ENCODE data around the gene GABRG3.

DNA sequence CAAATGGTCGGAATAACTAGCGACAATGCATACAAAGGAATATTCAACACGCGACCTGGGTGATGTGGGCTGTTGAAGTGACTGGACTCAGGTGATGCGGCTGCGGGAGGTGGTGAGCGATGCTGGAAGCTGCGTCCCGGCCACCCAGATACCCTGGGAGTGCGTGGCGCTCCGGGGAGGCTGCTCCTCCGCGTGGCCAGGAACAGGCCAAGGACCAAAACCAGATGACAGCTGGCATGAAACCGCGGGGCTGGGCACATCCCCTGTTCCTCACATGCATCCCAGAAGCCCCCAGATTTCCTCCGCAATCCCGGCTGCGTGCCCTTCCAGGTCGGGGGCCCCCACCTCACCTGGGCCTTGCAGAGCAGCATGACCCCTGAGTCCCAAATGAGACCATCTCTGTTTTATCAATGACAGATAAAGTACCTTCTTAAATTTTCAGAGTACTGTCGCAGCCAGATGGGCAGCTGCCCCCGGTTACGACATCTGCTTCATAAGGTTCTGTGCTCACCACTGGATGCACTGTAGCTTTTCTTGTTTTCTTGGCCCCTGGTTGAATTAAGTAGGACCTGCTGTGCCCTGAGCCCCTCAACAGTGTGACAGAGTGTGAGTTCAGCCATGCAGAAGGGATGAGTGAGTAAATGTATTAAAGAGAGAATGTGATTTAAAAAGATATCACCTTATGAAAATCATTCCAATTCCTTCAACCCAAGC, 278.2 kb downstream of the GABRG3 start:
- TF ChIP-seq, protein P1, sequence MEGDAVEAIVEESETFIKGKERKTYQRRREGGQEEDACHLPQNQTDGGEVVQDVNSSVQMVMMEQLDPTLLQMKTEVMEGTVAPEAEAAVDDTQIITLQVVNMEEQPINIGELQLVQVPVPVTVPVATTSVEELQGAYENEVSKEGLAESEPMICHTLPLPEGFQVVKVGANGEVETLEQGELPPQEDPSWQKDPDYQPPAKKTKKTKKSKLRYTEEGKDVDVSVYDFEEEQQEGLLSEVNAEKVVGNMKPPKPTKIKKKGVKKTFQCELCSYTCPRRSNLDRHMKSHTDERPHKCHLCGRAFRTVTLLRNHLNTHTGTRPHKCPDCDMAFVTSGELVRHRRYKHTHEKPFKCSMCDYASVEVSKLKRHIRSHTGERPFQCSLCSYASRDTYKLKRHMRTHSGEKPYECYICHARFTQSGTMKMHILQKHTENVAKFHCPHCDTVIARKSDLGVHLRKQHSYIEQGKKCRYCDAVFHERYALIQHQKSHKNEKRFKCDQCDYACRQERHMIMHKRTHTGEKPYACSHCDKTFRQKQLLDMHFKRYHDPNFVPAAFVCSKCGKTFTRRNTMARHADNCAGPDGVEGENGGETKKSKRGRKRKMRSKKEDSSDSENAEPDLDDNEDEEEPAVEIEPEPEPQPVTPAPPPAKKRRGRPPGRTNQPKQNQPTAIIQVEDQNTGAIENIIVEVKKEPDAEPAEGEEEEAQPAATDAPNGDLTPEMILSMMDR (IDR thresholded peaks at IDR 0.05): no peak
- no peak for TF ChIP-seq POLR2A (IDR thresholded peaks at IDR 0.05)

Data from heart left ventricle (tissue), 13 donors.